MCF 10A (cell line): ENCODE results near the gene MRPL58. TPM values are rescaled to one million over a fixed set of nuclear protein-coding genes. Genes with fewer than 3 reads are reported as not detected.

Source experiments
- total RNA-seq: library from RNA; stranded (reverse); gene quantifications from 2 replicates; pipeline ENCODE4 v1.2.3, GENCODE V29; 2022

Gene MRPL58
- total RNA-seq, 1 experiment from 2014 or later: 71.2 TPM

Other genes starting within 250 kb of the MRPL58 start
- gene NAT9, start 236.3 kb upstream of the MRPL58 start, total RNA-seq: 58.1 and 64.8 TPM in 2 replicates
- gene GRIN2C, start 152.8 kb upstream of the MRPL58 start, total RNA-seq: 0.12 and 0.28 TPM in 2 replicates
- 25.0 and 29.7 TPM in 2 replicates for gene FDXR, start 139.7 kb upstream of the MRPL58 start, total RNA-seq
- not detected in 2 replicates for gene FADS6, start 119.0 kb upstream of the MRPL58 start, total RNA-seq
- not detected in 2 replicates for gene USH1G, start 89.4 kb upstream of the MRPL58 start, total RNA-seq
- gene OTOP2, start 88.4 kb upstream of the MRPL58 start, total RNA-seq: not detected in 2 replicates
- not detected in 2 replicates for gene OTOP3, start 76.8 kb upstream of the MRPL58 start, total RNA-seq
- 3.2 and 7.0 TPM in 2 replicates for gene HID1, start 39.9 kb upstream of the MRPL58 start, total RNA-seq
- gene CDR2L, start 25.0 kb upstream of the MRPL58 start, total RNA-seq: 3.4 and 4.1 TPM in 2 replicates
- gene ATP5PD, start 34.3 kb downstream of the MRPL58 start, total RNA-seq: 362 and 455 TPM in 2 replicates
- gene KCTD2, start 34.6 kb downstream of the MRPL58 start, total RNA-seq: 11.9 and 12.8 TPM in 2 replicates
- 26.0 and 33.1 TPM in 2 replicates for gene SLC16A5, start 75.3 kb downstream of the MRPL58 start, total RNA-seq
- 9.3 and 13.3 TPM in 2 replicates for gene ARMC7, start 97.3 kb downstream of the MRPL58 start, total RNA-seq
- 105 and 113 TPM in 2 replicates for gene NT5C, start 119.1 kb downstream of the MRPL58 start, total RNA-seq
- gene JPT1, start 141.8 kb downstream of the MRPL58 start, total RNA-seq: 342 and 360 TPM in 2 replicates
- 186 and 194 TPM in 2 replicates for gene SUMO2, start 170.3 kb downstream of the MRPL58 start, total RNA-seq
- gene NUP85, start 193.0 kb downstream of the MRPL58 start, total RNA-seq: 42.3 and 49.2 TPM in 2 replicates
- gene GGA3, start 248.9 kb downstream of the MRPL58 start, total RNA-seq: 32.7 and 39.5 TPM in 2 replicates
- 73.9 and 75.0 TPM in 2 replicates for gene MRPS7, start 249.2 kb downstream of the MRPL58 start, total RNA-seq